Measurements from ENCODE around the gene CLEC10A. TPM values are rescaled to one million over a fixed set of nuclear protein-coding genes. Genes with fewer than 3 reads are reported as not detected.

CLEC10A gene
- total and polyA plus RNA-seq, 10 of the 15 experiments (the other 5 are each of a cell fraction or from before 2014, with no cell fraction given): not detected

GRCh38 chr17:7102421-7102820 is 22.4 kb upstream of the CLEC10A start:
- Histone ChIP-seq H3K4me1 (ENCODE audit: control insufficient read depth, insufficient read depth, low read length) (no peaks in the 10 kb centered on the region), H3K9ac (ENCODE audit: control insufficient read depth, insufficient read depth, low read length) (no peak overlapping the region), H3K36me3 (ENCODE audit: control insufficient read depth in 2 of 2, insufficient read depth in 2 of 2, low read length in 1 of 2) (no peaks in the 10 kb centered on the region), H3K79me2 (ENCODE audit: control insufficient read depth, insufficient read depth, low read length) (no peaks in the 10 kb centered on the region), H4K20me1 (ENCODE audit: control insufficient read depth, insufficient read depth) (no peaks in the 10 kb centered on the region), H2AFZ (ENCODE audit: control insufficient read depth, low read depth, low read length) (no peak overlapping the region), H3K9me3 (replicated peaks; ENCODE audit: control insufficient read depth, insufficient read depth, low read length) (no peaks in the 10 kb centered on the region), H3K4me2 (ENCODE audit: control insufficient read depth, insufficient read depth) (no peak overlapping the region), H3K4me3 (no peak overlapping the region), H3K27me3 (replicated peaks in 1 of 2; ENCODE audit: control insufficient read depth in 2 of 2, insufficient read depth in 2 of 2, low read length in 1 of 2) (no peaks in the 10 kb centered on the region; a peak in 1 of 4 replicates), H3K27ac (ENCODE audit: control insufficient read depth, insufficient read depth) (no peak overlapping the region)
- FAIRE-seq: no peak
- no TSS peak for BruUV-seq (replicated peaks)
- CTCF ChIA-PET: interaction anchor here (0.8 to 2.1 kb wide), 4 partner anchors 8 to 50 kb away, joined by 3 to 6 read pairs (median 4); no protein-coding TSS in a partner anchor
- WGBS (ENCODE audit: insufficient coverage, insufficient replicate concordance, low lambda C conversion rate, missing lambda C conversion rate): 29% methylated on average over 6 of the region's 6 CpGs
- POLR2A ChIA-PET: interaction anchor here (0.6 to 1.0 kb wide), 2 partner anchors 28 to 120 kb away, joined by 3 to 7 read pairs; no protein-coding TSS in a partner anchor
- in situ Hi-C loops (cut with MboI) (no loop called here), intact Hi-C loops (cut with micrococcal nuclease; ENCODE audit: unreplicated experiment) (no loop called here)
- SMC1A ChIA-PET (ENCODE audit: uncharacterized antibody, unreplicated experiment): interaction anchor here (1.0 kb wide), 1 partner anchor 28 kb away, joined by 3 read pairs; no protein-coding TSS in a partner anchor
- ATAC-seq: no peak
- RAD21 ChIA-PET (ENCODE audit: unreplicated experiment): no interaction called here
- TF ChIP-seq MYC (IDR thresholded peaks at IDR 0.05; ENCODE audit: insufficient read depth, insufficient read length, insufficient replicate concordance, low read length, severe bottlenecking): no peak
- no peak for TF ChIP-seq FOXM1 (IDR thresholded peaks at IDR 0.05; ENCODE audit: low read depth, low read length)
- TF ChIP-seq BCLAF1 (IDR thresholded peaks at IDR 0.05): no peak
- TF ChIP-seq ZBTB11 (CRISPR knock-in tag; IDR thresholded peaks at IDR 0.05): no peak
- TF ChIP-seq IRF5 (IDR thresholded peaks at IDR 0.05; ENCODE audit: borderline replicate concordance): no peak
- TF ChIP-seq PBX3 (IDR thresholded peaks at IDR 0.05; ENCODE audit: insufficient replicate concordance, low read depth, low read length): no peak
- TF ChIP-seq SMAD5 (IDR thresholded peaks at IDR 0.05; ENCODE audit: low read depth): no peak
- no peak for TF ChIP-seq ZNF217 (IDR thresholded peaks at IDR 0.05)
- TF ChIP-seq MLLT1 (IDR thresholded peaks at IDR 0.05): no peak
- no peak for DNase-seq (ENCODE audit: low read depth, low spot score)
